Adrenal gland (tissue), 5 donors: ENCODE results near the gene ERC2.

Experiments
- POLR2A ChIP-seq, 2 donors: fragments of 450-650 bp; IDR thresholded peaks; one replicate each; pipeline ENCODE4 v1.6.1; 2017; ENCODE audit warnings: antibody characterized with exemption in 2 of 2, mild to moderate bottlenecking in 2 of 2, moderate library complexity in 1 of 2
- TF ChIP-seq, protein P1 (sequence below), 6 experiments: fragments of 450-650 bp in 4 of 6; fragments of 200-600 bp in 2 of 6; sonication (generic) in 1 of 6; IDR thresholded peaks; 1 replicate in 5 of 6; 2 replicates in 1 of 6; pipeline versions ENCODE4 v1.5.1 to v1.8.0; 2016 to 2021; ENCODE audit warnings: antibody characterized with exemption in 6 of 6, mild to moderate bottlenecking in 2 of 6, moderate library complexity in 1 of 6
- donor health status: DM: no; HTN: no; CAD: no.

DNA sequence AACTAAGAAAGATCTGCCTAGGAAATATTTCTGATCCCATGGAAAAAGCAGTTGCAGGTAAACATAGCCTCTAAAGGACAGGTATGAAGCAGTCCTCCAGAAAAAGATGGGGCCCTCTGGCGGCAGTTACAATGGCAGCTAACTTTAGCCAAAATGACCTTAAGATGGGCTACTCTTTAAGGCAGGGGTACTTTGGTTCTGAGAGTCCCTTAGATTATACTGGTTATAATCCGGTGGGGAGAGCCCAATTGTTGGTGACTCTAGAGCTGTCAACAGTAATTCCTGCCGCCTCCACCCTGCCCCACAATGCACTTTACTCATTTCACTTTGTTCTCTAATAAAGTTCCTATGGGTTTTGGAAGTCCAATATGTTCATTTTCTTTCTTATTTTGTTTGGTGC, 568.4 kb downstream of the ERC2 start:
- TF ChIP-seq, protein P1, sequence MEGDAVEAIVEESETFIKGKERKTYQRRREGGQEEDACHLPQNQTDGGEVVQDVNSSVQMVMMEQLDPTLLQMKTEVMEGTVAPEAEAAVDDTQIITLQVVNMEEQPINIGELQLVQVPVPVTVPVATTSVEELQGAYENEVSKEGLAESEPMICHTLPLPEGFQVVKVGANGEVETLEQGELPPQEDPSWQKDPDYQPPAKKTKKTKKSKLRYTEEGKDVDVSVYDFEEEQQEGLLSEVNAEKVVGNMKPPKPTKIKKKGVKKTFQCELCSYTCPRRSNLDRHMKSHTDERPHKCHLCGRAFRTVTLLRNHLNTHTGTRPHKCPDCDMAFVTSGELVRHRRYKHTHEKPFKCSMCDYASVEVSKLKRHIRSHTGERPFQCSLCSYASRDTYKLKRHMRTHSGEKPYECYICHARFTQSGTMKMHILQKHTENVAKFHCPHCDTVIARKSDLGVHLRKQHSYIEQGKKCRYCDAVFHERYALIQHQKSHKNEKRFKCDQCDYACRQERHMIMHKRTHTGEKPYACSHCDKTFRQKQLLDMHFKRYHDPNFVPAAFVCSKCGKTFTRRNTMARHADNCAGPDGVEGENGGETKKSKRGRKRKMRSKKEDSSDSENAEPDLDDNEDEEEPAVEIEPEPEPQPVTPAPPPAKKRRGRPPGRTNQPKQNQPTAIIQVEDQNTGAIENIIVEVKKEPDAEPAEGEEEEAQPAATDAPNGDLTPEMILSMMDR (IDR thresholded peaks at IDR 0.05) = no peak
- TF ChIP-seq POLR2A (IDR thresholded peaks at IDR 0.05) = no peak
